HEK293T (cell line): ENCODE results near the gene CD96.
"Not testable (repeated sequence)": the region's sequence is repeated elsewhere in the genome, so short reads cannot be mapped to it uniquely, and the experiment has no call there.

ENCODE experiments used
- HDGF ChIP-seq: fragments of 450-650 bp; IDR thresholded peaks from 2 replicates; pipeline ENCODE4 v1.6.1; 2017; ENCODE audit warnings: antibody characterized with exemption, borderline replicate concordance
- PKNOX1 ChIP-seq: fragments of 450-650 bp; IDR thresholded peaks from 2 replicates; pipeline ENCODE4 v1.6.1; 2016
- TARDBP ChIP-seq: fragments of 450-650 bp; IDR thresholded peaks from 2 replicates; pipeline ENCODE4 v1.6.1; 2016

GRCh38 chr3:111524486-111524885 is 17.5 kb upstream of the CD96 start:
- TF ChIP-seq HDGF, PKNOX1, TARDBP: not testable (repeated sequence)
